NCI-H1105 treated with DMSO at 0.1 percent for 48 hours (cell line): ENCODE results near the gene CTSE.
"Not testable (repeated sequence)": the region's sequence is repeated elsewhere in the genome, so short reads cannot be mapped to it uniquely, and the experiment has no call there.

ENCODE experiments used
- DNase-seq: peaks from one replicate; lab custom pipeline; 2025; lab: John Stamatoyannopoulos, UW

The CTSE gene

DNA sequence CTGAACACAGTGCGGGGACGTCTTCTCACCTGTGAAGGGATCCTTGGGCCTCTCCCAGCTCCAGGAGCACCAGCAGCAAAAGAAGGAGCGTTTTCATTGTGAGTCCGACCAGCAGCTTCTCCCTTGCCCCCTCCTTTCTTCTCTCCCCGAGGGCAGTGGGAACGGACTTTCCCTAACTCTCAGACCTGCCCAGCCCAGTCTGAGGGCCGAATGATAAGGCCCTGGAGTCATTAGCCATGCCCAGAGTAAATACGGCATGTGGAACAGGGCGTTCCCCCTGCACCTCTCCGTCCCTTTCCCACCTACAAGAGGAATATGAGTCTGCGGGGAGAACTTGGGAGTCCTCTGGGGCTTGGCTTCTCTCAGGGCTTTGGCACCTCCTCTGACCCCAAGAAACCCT is at the start of gene CTSE:
Gene CTSE (minus strand): TSS at position 201 of the 400 bp plus-strand sequence. CDS start 104 bp downstream, at position 97.
- DNase-seq, result no peak

DNA sequence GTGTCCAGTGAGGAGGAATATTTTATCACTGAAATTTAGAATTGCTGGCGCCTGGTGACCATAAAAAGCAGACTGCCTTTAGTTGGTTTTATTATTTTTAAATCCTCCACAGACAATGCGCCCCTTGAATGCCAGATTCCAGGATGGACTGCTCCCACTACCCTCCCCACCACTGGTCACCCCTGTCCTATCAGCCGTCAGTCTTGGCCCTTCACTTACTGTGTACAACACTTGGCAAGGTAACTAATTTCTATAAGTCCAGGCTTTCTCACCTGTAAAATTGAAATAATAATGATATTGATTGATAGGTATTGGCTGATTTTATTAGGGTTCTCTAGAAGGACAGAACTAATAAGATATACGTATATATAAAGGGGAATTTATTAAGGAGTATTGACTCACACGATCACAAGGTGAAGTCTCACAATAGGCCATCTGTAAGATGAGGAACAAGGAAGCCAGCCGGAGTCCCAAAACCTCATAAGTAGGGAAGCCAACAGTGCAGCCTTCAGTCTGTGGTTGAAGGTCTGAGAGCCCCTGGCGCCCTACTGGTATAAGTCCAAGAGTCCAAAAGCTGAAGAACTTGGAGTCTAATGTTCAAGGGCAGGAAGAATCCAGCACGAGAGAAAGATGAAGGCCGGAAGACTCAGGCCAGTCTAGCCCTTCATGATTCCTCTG is 47.1 kb upstream of the CTSE start:
- DNase-seq, result no peak

GRCh38 chr1:206068314-206068713 is 44.6 kb upstream of the CTSE start:
- no peak for DNase-seq

GRCh38 chr1:206067486-206068227 is 44.0 kb upstream of the CTSE start:
- DNase-seq, result no peak

DNA sequence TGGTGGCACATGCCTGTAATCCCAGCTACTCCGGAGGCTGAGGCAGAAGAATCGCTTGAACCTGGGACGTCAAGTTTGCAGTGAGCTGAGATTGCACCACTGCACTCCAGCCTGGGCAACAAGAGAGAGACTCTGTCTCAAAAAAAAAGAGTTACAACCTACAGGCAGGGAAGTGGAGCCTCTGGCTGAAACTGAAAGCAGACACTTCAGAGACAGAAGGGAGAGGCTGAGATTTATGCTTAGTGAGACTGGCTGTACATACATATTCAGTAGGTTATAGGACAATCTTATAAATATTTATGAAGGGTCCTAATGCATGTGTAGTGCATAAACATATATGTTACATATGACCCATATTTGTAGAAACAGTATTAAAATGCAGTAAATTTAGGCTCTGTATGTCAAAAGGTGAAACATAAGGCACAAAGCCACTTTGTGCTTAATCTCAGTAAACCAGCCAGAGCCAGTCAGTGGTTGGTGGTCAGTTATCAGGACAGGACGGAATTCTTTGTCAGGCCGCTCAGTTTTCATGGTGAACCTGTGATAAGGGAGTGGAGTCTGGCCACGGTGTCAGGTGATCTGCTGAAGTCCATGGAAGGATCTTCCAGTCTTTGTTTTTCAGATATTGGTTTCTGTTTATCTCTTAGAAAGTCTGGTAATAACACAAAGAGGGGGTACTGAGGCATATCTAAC is 42.9 kb upstream of the CTSE start:
- no peak for DNase-seq

DNA sequence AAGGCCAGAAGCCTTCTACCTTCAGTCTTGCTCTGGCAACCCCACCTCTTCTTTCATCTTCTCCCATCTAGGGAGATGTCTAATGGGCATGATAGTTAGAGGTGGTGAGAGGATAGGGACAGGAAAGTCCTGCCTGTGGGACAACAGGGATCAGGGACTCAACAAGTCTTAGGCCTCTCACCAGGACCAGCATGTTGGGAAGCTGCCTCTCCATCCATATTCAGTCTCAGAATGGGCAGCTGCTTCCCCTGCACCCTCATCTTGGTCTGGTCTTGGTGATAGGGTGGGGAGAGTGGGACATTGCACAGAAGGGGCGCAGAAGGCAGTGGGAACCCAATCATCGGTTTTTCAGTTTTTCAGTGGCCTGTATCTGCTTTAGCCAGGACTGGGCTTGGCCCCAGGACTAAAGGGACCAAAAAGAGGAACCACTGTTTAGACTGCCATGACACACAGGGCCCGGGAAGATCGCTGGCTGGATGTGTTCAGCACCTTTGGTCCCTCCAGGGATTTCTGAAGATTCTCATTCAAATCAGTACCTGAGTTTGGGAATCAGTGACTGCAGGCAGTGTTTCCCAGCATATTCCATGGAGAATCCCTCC is 42.0 kb upstream of the CTSE start:
- no peak for DNase-seq

- not testable (repeated sequence) for DNase-seq
Measured at GRCh38 chr1:206064501-206064900, 40.8 kb upstream of the CTSE start.

GRCh38 chr1:206064001-206064400 is 40.3 kb upstream of the CTSE start:
- DNase-seq, result not testable (repeated sequence)

GRCh38 chr1:206062464-206062863 is 38.8 kb upstream of the CTSE start:
- no peak for DNase-seq

- no peak for DNase-seq
Measured at GRCh38 chr1:206060844-206061243, 37.1 kb upstream of the CTSE start.

DNA sequence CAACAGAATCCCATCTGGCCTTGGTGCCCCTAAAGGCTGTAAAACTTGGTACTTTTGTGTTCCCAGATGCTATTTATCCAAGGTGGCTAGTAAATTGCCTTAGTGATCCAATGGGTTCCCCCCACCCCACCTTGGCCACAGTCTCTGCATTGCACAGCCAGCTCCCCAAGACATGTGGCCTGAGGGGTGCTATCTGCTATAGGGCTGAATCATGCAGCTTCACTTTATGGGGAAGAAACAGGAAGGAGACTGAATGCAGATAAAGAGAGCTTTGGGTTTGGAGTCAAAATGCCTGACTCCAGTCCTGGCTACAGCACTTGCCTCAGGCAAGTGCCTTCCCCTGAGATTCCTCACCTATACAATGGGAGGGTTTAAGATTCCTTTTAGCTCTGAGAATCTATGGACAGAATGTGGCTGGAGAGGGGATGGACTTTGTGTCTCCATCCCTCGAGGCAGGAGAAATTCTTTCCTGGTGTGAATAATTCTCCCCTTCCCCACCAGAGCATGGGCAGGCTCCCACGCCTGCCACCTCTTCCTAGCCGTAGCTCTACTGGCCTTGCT is 35.7 kb upstream of the CTSE start:
- no peak for DNase-seq

DNA sequence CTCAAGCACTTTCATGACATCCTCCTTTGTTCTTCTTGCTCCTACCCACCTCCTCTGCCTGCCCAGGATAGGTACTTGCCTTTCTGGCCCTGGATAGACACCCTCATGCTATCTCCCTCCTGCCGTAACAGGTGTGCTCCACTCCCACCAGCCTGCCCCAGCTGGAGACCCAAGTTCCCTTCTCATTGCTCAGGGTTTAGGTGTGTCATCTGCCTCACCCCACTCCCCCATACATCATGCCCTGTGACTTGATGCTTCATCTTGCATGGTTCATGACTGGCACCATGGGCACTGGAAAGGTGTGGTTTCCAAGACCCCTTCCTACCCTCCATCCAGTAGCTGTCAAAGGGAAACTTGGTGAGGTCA is 35.2 kb upstream of the CTSE start:
- DNase-seq, result no peak

- DNase-seq, result not testable (repeated sequence)
Measured at GRCh38 chr1:206058289-206058926, 34.7 kb upstream of the CTSE start.

GRCh38 chr1:206055639-206056323 is 32.1 kb upstream of the CTSE start:
- not testable (repeated sequence) for DNase-seq

DNA sequence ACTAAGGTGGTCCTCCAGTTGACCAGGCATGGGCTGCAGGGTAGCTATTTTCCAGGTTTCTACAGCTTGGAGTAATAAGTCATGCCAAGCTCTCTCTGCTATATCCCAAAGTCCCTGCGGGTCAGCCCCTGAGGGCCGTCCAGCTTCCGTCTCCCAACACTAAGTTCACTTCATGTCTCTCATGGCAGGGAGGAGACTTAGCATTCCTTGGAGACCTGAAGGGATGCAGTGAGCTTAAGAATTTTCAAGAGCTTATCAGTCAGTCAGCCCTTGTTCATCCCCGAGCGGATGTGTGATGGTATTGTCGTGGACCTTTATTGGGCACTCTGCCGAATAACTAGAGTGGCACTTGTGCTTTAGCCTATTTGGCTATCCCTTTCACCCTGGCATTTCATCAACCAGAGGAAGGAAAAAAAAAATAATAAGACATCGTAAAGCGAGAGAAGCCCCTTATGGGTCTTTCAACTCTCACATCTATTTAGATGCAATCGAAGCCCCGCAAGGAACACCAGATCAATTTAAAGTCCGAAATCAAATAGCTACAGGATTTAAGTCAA is 31.5 kb upstream of the CTSE start:
- DNase-seq, result not testable (repeated sequence)

DNA sequence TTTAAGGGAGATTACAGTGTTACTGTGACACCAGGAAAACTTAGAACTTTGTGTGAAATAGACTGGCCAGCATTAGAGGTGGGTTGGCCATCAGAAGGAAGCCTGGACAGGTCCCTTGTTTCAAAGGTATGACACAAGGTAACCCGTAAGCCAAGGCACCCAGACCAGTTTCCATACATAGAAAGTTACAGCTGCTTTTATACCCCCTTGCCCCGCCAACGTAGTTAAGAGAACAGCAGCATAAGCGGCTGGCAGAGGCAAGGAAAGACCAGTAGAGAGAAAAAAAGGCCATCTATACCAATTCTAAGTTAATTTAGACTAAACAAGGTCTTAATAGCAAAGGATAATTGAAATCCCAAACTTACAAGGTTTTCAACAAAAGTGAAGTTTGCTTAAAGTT is 29.9 kb upstream of the CTSE start:
- DNase-seq, result not testable (repeated sequence)

- not testable (repeated sequence) for DNase-seq
Measured at GRCh38 chr1:206052919-206053610, 29.4 kb upstream of the CTSE start, which contains the start of gene RHEX. Gene RHEX (plus strand): TSS chr1:206053173. CDS start chr1:206097829, 44,656 bp downstream.

GRCh38 chr1:206052231-206052865 is 28.7 kb upstream of the CTSE start:
- DNase-seq, result not testable (repeated sequence)

- DNase-seq, result no peak
Measured at GRCh38 chr1:206050655-206051235, 27.1 kb upstream of the CTSE start.
